Central memory CD8-positive, alpha-beta T cell (primary cell): ENCODE data around the gene FBRSL1.
A peak's percentile ranks its signal among the peaks of the same experiment; 100 is the strongest.

ENCODE experiments used
- ATAC-seq: fragments of 150-1000 bp; cut with Tn5 transposase; replicated peaks from 2 replicates; pipeline ENCODE4 v1.10.0; 2022; ENCODE audit warnings: mild to moderate bottlenecking, moderate FRiP score, moderate number of reproducible peaks; ENCODE audit not compliant: poor library complexity, severe bottlenecking; ENCODE audit errors: extremely low read depth
- DNase-seq, 2 donors: peaks; one replicate each; pipeline ENCODE4 v3.0.0; 2021; ENCODE audit warnings: low spot score in 2 of 2
- H3K27ac Mint-ChIP-seq: one replicate; pipeline ENCODE4 v1.8.0; 2022; ENCODE audit warnings: low read depth, mild to moderate bottlenecking, moderate library complexity, mixed read lengths
- H3K27me3 Mint-ChIP-seq: one replicate; pipeline ENCODE4 v1.8.0; 2022; ENCODE audit warnings: mixed read lengths
- H3K36me3 Mint-ChIP-seq: one replicate; pipeline ENCODE4 v1.8.0; 2022; ENCODE audit warnings: mild to moderate bottlenecking, moderate library complexity, mixed read lengths; ENCODE audit not compliant: insufficient read depth
- H3K4me1 Mint-ChIP-seq: one replicate; pipeline ENCODE4 v1.8.0; 2022; ENCODE audit warnings: mixed read lengths
- H3K4me3 Mint-ChIP-seq: one replicate; pipeline ENCODE4 v1.8.0; 2022; ENCODE audit warnings: mild to moderate bottlenecking, moderate library complexity, mixed read lengths
- H3K9me3 Mint-ChIP-seq: one replicate; pipeline ENCODE4 v1.8.0; 2022; ENCODE audit warnings: mixed read lengths

FBRSL1 gene

GRCh38 chr12:132558861-132559623, 69.1 kb downstream of the FBRSL1 start:
- Mint-ChIP-seq H3K4me1 (peaks cover 17% of the 10 kb centered on the region), H3K27me3 (no peaks in the 10 kb centered on the region), H3K4me3 (peak overlapping the region; percentile 71), H3K36me3 (peaks cover 9% of the 10 kb centered on the region), H3K9me3 (no peaks in the 10 kb centered on the region), H3K27ac (no peak overlapping the region)
- DNase-seq (no peak), ATAC-seq (no peak)

GRCh38 chr12:132559652-132560363, 69.9 kb downstream of the FBRSL1 start:
- DNase-seq: no peak
- H3K36me3 Mint-ChIP-seq: peaks cover 11% of the 10 kb centered on the region
- peak overlapping the region; percentile 71 for H3K4me3 Mint-ChIP-seq

GRCh38 chr12:132560364-132560613, 70.3 kb downstream of the FBRSL1 start:
- no peaks in the 10 kb centered on the region for H3K9me3 Mint-ChIP-seq
- H3K27me3 Mint-ChIP-seq: no peaks in the 10 kb centered on the region
- no peak for DNase-seq
- H3K4me1 Mint-ChIP-seq: peaks cover 22% of the 10 kb centered on the region
- peak overlapping the region; percentile 71 for H3K4me3 Mint-ChIP-seq
- peak; percentile 24 for ATAC-seq
- no peak overlapping the region for H3K27ac Mint-ChIP-seq
- peaks cover 11% of the 10 kb centered on the region for H3K36me3 Mint-ChIP-seq

More at GRCh38 chr12:132559652-132560363, 69.9 kb downstream of the FBRSL1 start:
- Mint-ChIP-seq H3K27me3 (no peaks in the 10 kb centered on the region), H3K4me1 (peaks cover 17% of the 10 kb centered on the region), H3K27ac (no peak overlapping the region), H3K9me3 (no peaks in the 10 kb centered on the region)
- ATAC-seq: peak; percentile 47

GRCh38 chr12:132560614-132561426, 70.9 kb downstream of the FBRSL1 start:
- Mint-ChIP-seq H3K4me3 (peak overlapping the region; percentile 64), H3K27ac (no peak overlapping the region), H3K27me3 (no peaks in the 10 kb centered on the region), H3K36me3 (peaks cover 7% of the 10 kb centered on the region), H3K9me3 (no peaks in the 10 kb centered on the region), H3K4me1 (peaks cover 27% of the 10 kb centered on the region)
- DNase-seq (peak; percentile 35 to 59), ATAC-seq (peak; percentile 25)
